ENCODE measurements around the gene KCNH5. TPM values are rescaled to one million over a fixed set of nuclear protein-coding genes. Genes with fewer than 3 reads are reported as not detected.

Gene KCNH5
- total RNA-seq, 1 experiment from 2014 or later = 1.4 TPM

DNA sequence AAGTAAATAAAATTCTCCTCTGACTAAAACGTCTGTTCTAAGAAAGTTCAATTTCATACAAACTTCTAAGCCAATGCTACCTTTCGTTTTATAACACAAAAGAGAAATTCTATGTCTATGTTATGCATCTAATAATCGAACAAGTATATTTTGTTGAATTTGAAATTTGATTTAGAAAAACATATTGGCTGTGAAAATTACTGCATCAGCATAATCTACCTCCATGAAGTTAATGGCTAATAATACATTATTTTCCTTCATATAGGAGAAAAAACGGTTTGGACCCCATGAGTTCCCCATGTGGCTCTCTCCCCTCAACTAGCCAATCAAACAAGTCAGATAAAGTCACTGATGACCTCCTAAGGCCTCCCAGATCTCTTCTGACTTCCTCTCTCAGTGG, 106.5 kb downstream of the KCNH5 start:
- H3K27me3 ChIP-seq (ENCODE audit: insufficient read depth, low read depth) = no peaks in the 10 kb centered on the region
- no TSS peak for BruUV-seq (replicated peaks)
- TF ChIP-seq, protein P1, sequence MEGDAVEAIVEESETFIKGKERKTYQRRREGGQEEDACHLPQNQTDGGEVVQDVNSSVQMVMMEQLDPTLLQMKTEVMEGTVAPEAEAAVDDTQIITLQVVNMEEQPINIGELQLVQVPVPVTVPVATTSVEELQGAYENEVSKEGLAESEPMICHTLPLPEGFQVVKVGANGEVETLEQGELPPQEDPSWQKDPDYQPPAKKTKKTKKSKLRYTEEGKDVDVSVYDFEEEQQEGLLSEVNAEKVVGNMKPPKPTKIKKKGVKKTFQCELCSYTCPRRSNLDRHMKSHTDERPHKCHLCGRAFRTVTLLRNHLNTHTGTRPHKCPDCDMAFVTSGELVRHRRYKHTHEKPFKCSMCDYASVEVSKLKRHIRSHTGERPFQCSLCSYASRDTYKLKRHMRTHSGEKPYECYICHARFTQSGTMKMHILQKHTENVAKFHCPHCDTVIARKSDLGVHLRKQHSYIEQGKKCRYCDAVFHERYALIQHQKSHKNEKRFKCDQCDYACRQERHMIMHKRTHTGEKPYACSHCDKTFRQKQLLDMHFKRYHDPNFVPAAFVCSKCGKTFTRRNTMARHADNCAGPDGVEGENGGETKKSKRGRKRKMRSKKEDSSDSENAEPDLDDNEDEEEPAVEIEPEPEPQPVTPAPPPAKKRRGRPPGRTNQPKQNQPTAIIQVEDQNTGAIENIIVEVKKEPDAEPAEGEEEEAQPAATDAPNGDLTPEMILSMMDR (conservative IDR thresholded peaks at IDR 0.05) = no peak
- TF ChIP-seq EZH2 (IDR thresholded peaks at IDR 0.05; ENCODE audit: low read depth) = no peak
- H3K9me2 ChIP-seq (ENCODE audit: insufficient read depth) = no peaks in the 10 kb centered on the region; the same call in 1 of the 2 replicates
- no peaks in the 10 kb centered on the region for H3K79me2 ChIP-seq (ENCODE audit: low read depth)
- H3K4me1 ChIP-seq (replicated peaks; ENCODE audit: insufficient read depth) = no peaks in the 10 kb centered on the region
- no peaks in the 10 kb centered on the region for H3F3A ChIP-seq (ENCODE audit: insufficient read depth, low read depth)
- ChIA-PET POLR2A (ENCODE audit: unreplicated experiment) (no interaction called here), CTCF (no interaction called here)
- DNase-seq = no peak
- no peak overlapping the region for H3K4me3 ChIP-seq
- no peaks in the 10 kb centered on the region for H3K36me3 ChIP-seq (ENCODE audit: low read depth)
- no peaks in the 10 kb centered on the region for H4K20me1 ChIP-seq (ENCODE audit: insufficient read depth)
- intact Hi-C loops (cut with micrococcal nuclease; ENCODE audit: unreplicated experiment) = no loop called here
- no peak overlapping the region for H3K4me2 ChIP-seq
- H2AFZ ChIP-seq = no peak overlapping the region
- no peaks in the 10 kb centered on the region for H3K9me3 ChIP-seq (ENCODE audit: insufficient read depth, low read depth)
- H3K27ac ChIP-seq = no peak overlapping the region

DNA sequence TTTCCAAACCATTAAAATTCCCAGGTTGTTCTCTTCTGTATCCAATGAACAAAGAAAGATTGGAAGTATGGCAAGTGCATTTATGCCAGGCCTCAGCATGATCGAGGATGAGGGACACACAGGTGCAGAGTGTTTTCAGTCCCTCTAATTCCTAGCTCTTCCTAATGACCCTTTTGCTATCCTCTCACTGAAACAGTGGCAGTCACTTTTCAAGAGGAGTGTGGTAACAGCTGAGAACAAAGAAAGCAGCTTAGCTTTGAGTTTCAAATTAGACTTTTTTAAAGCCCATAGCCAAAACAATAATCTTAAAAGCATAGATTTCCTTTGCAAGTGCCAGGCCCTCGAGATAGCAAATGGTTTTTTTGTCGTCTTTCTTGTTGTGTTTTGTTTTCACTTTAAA, 110.8 kb downstream of the KCNH5 start:
- H3K9me3 ChIP-seq (ENCODE audit: insufficient read depth, low read depth) = no peaks in the 10 kb centered on the region
- no peaks in the 10 kb centered on the region for H3K4me1 ChIP-seq (replicated peaks; ENCODE audit: insufficient read depth)
- TF ChIP-seq EZH2 (IDR thresholded peaks at IDR 0.05; ENCODE audit: low read depth) = no peak
- TF ChIP-seq, protein P1 (conservative IDR thresholded peaks at IDR 0.05) = no peak
- no TSS peak for BruUV-seq (replicated peaks)
- no peaks in the 10 kb centered on the region for H4K20me1 ChIP-seq (ENCODE audit: insufficient read depth)
- DNase-seq = no peak
- H3F3A ChIP-seq (ENCODE audit: insufficient read depth, low read depth) = no peaks in the 10 kb centered on the region
- H2AFZ ChIP-seq = no peak overlapping the region
- intact Hi-C loops (cut with micrococcal nuclease; ENCODE audit: unreplicated experiment) = no loop called here
- ChIA-PET CTCF (no interaction called here), POLR2A (ENCODE audit: unreplicated experiment) (no interaction called here)
- no peak overlapping the region for H3K4me2 ChIP-seq
- H3K4me3 ChIP-seq = no peak overlapping the region
- H3K27me3 ChIP-seq (ENCODE audit: insufficient read depth, low read depth) = no peaks in the 10 kb centered on the region
- no peaks in the 10 kb centered on the region for H3K9me2 ChIP-seq (ENCODE audit: insufficient read depth)
- no peaks in the 10 kb centered on the region for H3K36me3 ChIP-seq (ENCODE audit: low read depth)
- no peaks in the 10 kb centered on the region for H3K79me2 ChIP-seq (ENCODE audit: low read depth)
- no peak overlapping the region for H3K27ac ChIP-seq

DNA sequence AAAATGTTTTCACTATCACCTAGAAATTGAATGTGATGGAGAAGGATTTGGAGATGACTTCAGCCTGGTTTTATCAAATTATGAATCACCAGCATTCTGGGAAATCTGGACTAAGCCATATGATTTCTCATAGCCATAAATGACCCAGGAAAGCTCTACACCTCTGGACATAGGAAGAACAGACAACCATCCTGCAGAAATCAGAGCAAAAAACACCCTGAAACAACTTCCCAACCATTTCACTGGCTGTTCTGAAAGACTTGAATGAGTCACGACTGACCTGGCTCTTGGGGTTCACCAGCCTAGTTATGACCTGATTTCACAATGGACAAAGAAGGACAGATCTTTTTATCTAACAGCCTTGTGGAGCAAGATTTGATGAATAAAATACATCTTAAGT, 123.8 kb downstream of the KCNH5 start:
- Histone ChIP-seq H3K79me2 (ENCODE audit: low read depth) (no peaks in the 10 kb centered on the region), H3K4me2 (no peak overlapping the region), H2AFZ (no peak overlapping the region), H4K20me1 (ENCODE audit: insufficient read depth) (no peaks in the 10 kb centered on the region), H3K9me3 (ENCODE audit: insufficient read depth, low read depth) (no peaks in the 10 kb centered on the region), H3K36me3 (ENCODE audit: low read depth) (no peaks in the 10 kb centered on the region), H3K27ac (no peak overlapping the region), H3K9me2 (ENCODE audit: insufficient read depth) (no peaks in the 10 kb centered on the region), H3K4me3 (no peak overlapping the region), H3K4me1 (replicated peaks; ENCODE audit: insufficient read depth) (no peaks in the 10 kb centered on the region), H3F3A (ENCODE audit: insufficient read depth, low read depth) (no peaks in the 10 kb centered on the region), H3K27me3 (ENCODE audit: insufficient read depth, low read depth) (no peaks in the 10 kb centered on the region)
- POLR2A ChIA-PET (ENCODE audit: unreplicated experiment) = no interaction called here
- no TSS peak for BruUV-seq (replicated peaks)
- intact Hi-C loops (cut with micrococcal nuclease; ENCODE audit: unreplicated experiment) = no loop called here
- TF ChIP-seq, protein P1 (conservative IDR thresholded peaks at IDR 0.05) = no peak
- no peak for TF ChIP-seq EZH2 (IDR thresholded peaks at IDR 0.05; ENCODE audit: low read depth)
- DNase-seq = no peak
- CTCF ChIA-PET = no interaction called here
